Pancreas (tissue), 10 donors: Measurements from ENCODE around the gene MACROD2. TPM values are rescaled to one million over a fixed set of nuclear protein-coding genes. Genes with fewer than 3 reads are reported as not detected.

ENCODE experiments used
- ATAC-seq, 4 donors: fragments of 200-7000 bp; cut with Tn5 transposase; one replicate each; pipeline versions ENCODE4 v1.8.0 to v1.9.1; 2020; ENCODE audit warnings: mild to moderate bottlenecking in 4 of 4, moderate library complexity in 4 of 4
- DNase-seq, 6 donors: peaks; one replicate each; pipeline ENCODE4 v3.0.0-alpha.2; 2020
- FAIRE-seq: peaks from 2 replicates; lab custom pipeline; 2012; peaks lifted over from hg19 to GRCh38; lab: Jason Lieb, UNC
- H3K27ac ChIP-seq, 4 donors: fragments of 200-600 bp; sonication (generic); 1 replicate in 3 of 4; 2 replicates in 1 of 4; pipeline versions ENCODE4 v1.5.0 to v1.8.0; 2020
- H3K27me3 ChIP-seq, 4 donors: fragments of 200-600 bp; one replicate each; pipeline ENCODE4 v1.8.0; 2021
- H3K36me3 ChIP-seq, 3 donors: fragments of 200-600 bp; sonication (generic) in 1 of 3; one replicate each; pipeline versions ENCODE4 v1.5.0 to v1.8.0; 2020 to 2021
- H3K4me1 ChIP-seq, 3 donors: fragments of 200-600 bp; one replicate each; pipeline ENCODE4 v1.8.0; 2021
- H3K4me3 ChIP-seq, 4 donors: fragments of 200-600 bp; sonication (generic) in 2 of 4; one replicate each; pipeline versions ENCODE4 v1.5.0 to v1.8.0; 2020 to 2021
- H3K9me3 ChIP-seq, 4 donors: fragments of 200-600 bp; one replicate each; pipeline ENCODE4 v1.8.0; 2021
- CTCF ChIP-seq, 4 donors: fragments of 200-600 bp; sonication (generic) in 3 of 4; IDR thresholded peaks; one replicate each; pipeline versions ENCODE4 v1.5.0 to v1.8.0; 2021; ENCODE audit warnings: antibody characterized with exemption in 4 of 4
- WGBS, 2 donors: extraction: QIAGEN DNeasy Blood & Tissue Kit; methylation state at CpG; one replicate each; pipeline ENCODE4 v1.1.7; 2013; 5-methylcytosine and 5-hydroxymethylcytosine counted together
- intact Hi-C, 3 donors: fragments of 100-400 bp; cut with DNase I; formaldehyde crosslinking; loops; one replicate each; pipeline versions ENCODE4 v1.11.1 to v1.14.2; 2022
- polyA plus RNA-seq, 2 donors: library from polyadenylated mRNA; stranded (reverse); fragments of 200-250 nt; gene quantifications; one replicate each; pipeline ENCODE4 v1.2.3, GENCODE V29; 2013
- total RNA-seq, 6 donors: library from RNA; stranded (reverse); fragmentation: NEBNext Ultra II Directional in 4 of 6; extraction: Animal tissue kit (Norgen Biotek cat#: 25700) in 4 of 6; gene quantifications; one replicate each; pipeline versions ENCODE4 v1.2.1 to v1.2.4, GENCODE V29; 2021 to 2023
- donor health status: healthy with polysubstance abuse.
- donor health status: DM: no; HTN: no; CAD: no; lungs with moderate emphysema.
- donor health status: DM: no; HTN: no; CAD: no.
- donor health status: control.
- donor health status: control.
- donor health status: Bipolar disorder and iron deficiency.
- donor health status: DM: yes; HTN: yes; CAD: no.
- donor health status: DM: no; HTN: no; CAD: no.
- donor health status: DM: no; HTN: no; CAD: no.
- donor health status: DM: yes; HTN: yes; CAD: no.

The MACROD2 gene
- total and polyA plus RNA-seq, 8 donors, result 1.7 to 4.9 (median 2.7) TPM

GRCh38 chr20:15726416-15726815 lies 1731.1 kb downstream of the MACROD2 start:
- Histone ChIP-seq H3K4me1 (no peaks in the 10 kb centered on the region), H3K4me3 (no peak overlapping the region), H3K36me3 (no peaks in the 10 kb centered on the region), H3K9me3 (no peaks in the 10 kb centered on the region), H3K27me3 (no peaks in the 10 kb centered on the region), H3K27ac (no peak overlapping the region)
- DNase-seq (no peak), ATAC-seq (no peak), FAIRE-seq (no peak)
- 86 to 92% methylated on average over 1 of the region's 1 CpG for WGBS, 2 donors
- intact Hi-C loops, result no loop called here
- no peak for TF ChIP-seq CTCF (IDR thresholded peaks at IDR 0.05)

GRCh38 chr20:15734052-15734451 lies 1738.7 kb downstream of the MACROD2 start:
- Histone ChIP-seq H3K36me3 (no peaks in the 10 kb centered on the region), H3K27me3 (no peaks in the 10 kb centered on the region), H3K4me3 (no peak overlapping the region), H3K9me3 (no peaks in the 10 kb centered on the region), H3K4me1 (no peaks in the 10 kb centered on the region), H3K27ac (no peak overlapping the region)
- no peak for TF ChIP-seq CTCF (IDR thresholded peaks at IDR 0.05)
- no peak for DNase-seq
- intact Hi-C loops, result no loop called here
- 69 to 70% methylated on average over 4 of the region's 4 CpGs for WGBS, 2 donors
- ATAC-seq, result no peak
- FAIRE-seq, result no peak

GRCh38 chr20:15739035-15739434 lies 1743.7 kb downstream of the MACROD2 start:
- no peaks in the 10 kb centered on the region for H3K9me3 ChIP-seq
- no peaks in the 10 kb centered on the region for H3K27me3 ChIP-seq
- intact Hi-C loops, result no loop called here
- H3K27ac ChIP-seq, result no peak overlapping the region
- ATAC-seq, result no peak
- no peaks in the 10 kb centered on the region for H3K4me1 ChIP-seq
- no peaks in the 10 kb centered on the region for H3K36me3 ChIP-seq
- no peak overlapping the region for H3K4me3 ChIP-seq
- no peak for DNase-seq
- no peak for FAIRE-seq
- WGBS, 2 donors, result 71 to 72% methylated on average over 2 of the region's 2 CpGs
- TF ChIP-seq CTCF (IDR thresholded peaks at IDR 0.05), result no peak

- FAIRE-seq, result no peak
- 75 to 82% methylated on average over 3 of the region's 3 CpGs for WGBS, 2 donors
- no peak for ATAC-seq
- DNase-seq, result no peak
- Histone ChIP-seq H3K4me3 (no peak overlapping the region), H3K36me3 (no peaks in the 10 kb centered on the region), H3K4me1 (no peaks in the 10 kb centered on the region), H3K9me3 (no peaks in the 10 kb centered on the region), H3K27ac (no peak overlapping the region), H3K27me3 (no peaks in the 10 kb centered on the region)
- no peak for TF ChIP-seq CTCF (IDR thresholded peaks at IDR 0.05)
- intact Hi-C loops, result no loop called here
These were observed 1744.9 kb downstream of the MACROD2 start for GRCh38 chr20:15740046-15740775.

GRCh38 chr20:15742087-15742486 lies 1746.8 kb downstream of the MACROD2 start:
- 94 to 97% methylated on average over 1 of the region's 1 CpG for WGBS, 2 donors
- FAIRE-seq (no peak), ATAC-seq (no peak), DNase-seq (no peak)
- Histone ChIP-seq H3K9me3 (no peaks in the 10 kb centered on the region), H3K4me1 (no peaks in the 10 kb centered on the region), H3K27ac (no peak overlapping the region), H3K4me3 (no peak overlapping the region), H3K27me3 (no peaks in the 10 kb centered on the region), H3K36me3 (no peaks in the 10 kb centered on the region)
- intact Hi-C loops, result no loop called here
- no peak for TF ChIP-seq CTCF (IDR thresholded peaks at IDR 0.05)
